ENCODE results near the gene MAP3K7. TPM values are rescaled to one million over a fixed set of nuclear protein-coding genes. Genes with fewer than 3 reads are reported as not detected.

Gene MAP3K7
- total and polyA plus RNA-seq, 10 donors, result 15.6 to 56.9 (median 39.8) TPM

DNA sequence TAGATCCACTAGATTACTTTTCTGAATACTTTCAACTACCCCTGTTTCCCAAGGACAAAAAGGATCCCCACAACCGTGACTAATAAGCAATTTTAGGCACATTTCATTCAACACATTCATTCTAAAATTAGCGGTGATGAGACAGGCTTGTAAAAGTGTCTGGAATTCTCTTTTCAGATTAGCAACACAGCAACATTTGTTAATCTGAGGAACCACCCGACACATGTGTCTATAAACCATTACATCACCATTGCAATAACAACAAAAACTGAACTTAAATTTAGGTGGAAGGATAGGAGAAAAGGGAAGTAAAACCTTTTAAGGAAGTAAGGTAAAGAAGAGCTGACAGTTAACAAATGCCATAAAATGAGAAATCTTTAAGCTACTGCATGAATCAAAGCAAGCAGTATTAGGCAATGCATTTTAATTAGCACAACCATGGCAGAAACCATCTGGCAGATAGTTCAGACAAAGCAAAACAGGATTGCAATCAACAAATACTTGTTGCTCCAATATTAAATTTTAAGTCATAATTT is 49.1 kb downstream of the MAP3K7 start:
- Histone ChIP-seq H3K9me3 (no peaks in the 10 kb centered on the region), H3K4me3 (no peak overlapping the region), H3K4me1 (peaks cover 0 to 23% (median 13%) of the 10 kb centered on the region in 6 donors), H3K36me3 (peaks cover 0 to 63% (median 36%) of the 10 kb centered on the region in 6 donors), H3K27ac (peak overlapping the region in 5 of 8 donors; percentile 0 to 58 (median 37)), H3K27me3 (replicated peaks in 1 of 7) (no peaks in the 10 kb centered on the region)
- intact Hi-C loops (cut with DNase I; ENCODE audit: low total_unique reads), result no loop called here
- TF ChIP-seq POLR2AphosphoS5 (IDR thresholded peaks at IDR 0.05), result no peak
- TF ChIP-seq POLR2A (IDR thresholded peaks at IDR 0.05), result no peak
- TF ChIP-seq, protein P1, sequence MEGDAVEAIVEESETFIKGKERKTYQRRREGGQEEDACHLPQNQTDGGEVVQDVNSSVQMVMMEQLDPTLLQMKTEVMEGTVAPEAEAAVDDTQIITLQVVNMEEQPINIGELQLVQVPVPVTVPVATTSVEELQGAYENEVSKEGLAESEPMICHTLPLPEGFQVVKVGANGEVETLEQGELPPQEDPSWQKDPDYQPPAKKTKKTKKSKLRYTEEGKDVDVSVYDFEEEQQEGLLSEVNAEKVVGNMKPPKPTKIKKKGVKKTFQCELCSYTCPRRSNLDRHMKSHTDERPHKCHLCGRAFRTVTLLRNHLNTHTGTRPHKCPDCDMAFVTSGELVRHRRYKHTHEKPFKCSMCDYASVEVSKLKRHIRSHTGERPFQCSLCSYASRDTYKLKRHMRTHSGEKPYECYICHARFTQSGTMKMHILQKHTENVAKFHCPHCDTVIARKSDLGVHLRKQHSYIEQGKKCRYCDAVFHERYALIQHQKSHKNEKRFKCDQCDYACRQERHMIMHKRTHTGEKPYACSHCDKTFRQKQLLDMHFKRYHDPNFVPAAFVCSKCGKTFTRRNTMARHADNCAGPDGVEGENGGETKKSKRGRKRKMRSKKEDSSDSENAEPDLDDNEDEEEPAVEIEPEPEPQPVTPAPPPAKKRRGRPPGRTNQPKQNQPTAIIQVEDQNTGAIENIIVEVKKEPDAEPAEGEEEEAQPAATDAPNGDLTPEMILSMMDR (IDR thresholded peaks at IDR 0.05 in 8 of 11, conservative IDR thresholded peaks at IDR 0.05 in 3 of 11), result no peak
- DNase-seq, result no peak
- WGBS, 5 donors, result 49 to 71% (median 55%) methylated on average over 3 of the region's 3 CpGs

DNA sequence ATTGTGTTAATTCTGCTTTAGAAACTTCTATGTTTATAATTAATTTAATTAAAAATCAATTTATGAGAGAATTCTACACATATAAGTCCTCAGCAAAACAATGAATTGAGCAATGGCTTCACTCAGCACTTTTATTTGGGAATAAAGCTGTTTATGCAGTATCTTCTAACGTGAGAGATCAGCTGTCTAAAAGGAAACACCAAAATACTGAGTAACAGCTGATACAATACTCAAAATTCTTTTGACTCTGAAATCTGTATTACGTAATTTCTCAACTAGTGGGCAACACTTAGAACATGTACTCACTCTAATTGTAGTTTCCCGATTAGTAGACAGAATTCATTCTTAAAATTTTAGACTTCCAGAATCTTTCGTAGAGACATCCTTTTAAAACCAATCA is 49.8 kb downstream of the MAP3K7 start:
- H3K27ac ChIP-seq, result peak overlapping the region in 3 of 8 donors; percentile 37 to 58 (median 47)
- WGBS, 5 donors, result 72 to 80% (median 78%) methylated on average over 4 of the region's 4 CpGs
- no peak for DNase-seq

DNA sequence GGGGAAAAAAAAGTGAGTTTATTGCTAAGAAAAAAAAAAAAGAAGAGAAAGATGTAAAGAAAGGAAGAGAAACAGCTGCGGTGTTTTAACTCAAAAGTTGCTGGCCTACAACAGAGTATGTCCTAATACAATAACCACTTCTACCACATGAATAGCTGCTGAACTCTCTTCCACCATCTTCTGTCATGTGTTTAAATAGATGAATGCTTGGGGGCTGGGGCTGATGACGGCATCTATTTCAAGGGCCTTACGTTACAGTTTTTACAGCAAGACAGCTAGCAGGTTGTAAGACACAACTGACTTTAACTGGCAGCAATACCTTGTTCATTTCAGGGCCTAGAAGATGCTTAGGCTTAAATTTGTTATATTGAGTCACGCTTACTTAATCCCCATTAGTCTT is 50.4 kb downstream of the MAP3K7 start:
- intact Hi-C loops (cut with DNase I; ENCODE audit: low total_unique reads), result no loop called here
- Histone ChIP-seq H3K9me3 (no peaks in the 10 kb centered on the region), H3K27ac (no peak overlapping the region), H3K4me1 (peaks cover 0 to 23% (median 13%) of the 10 kb centered on the region in 6 donors), H3K27me3 (replicated peaks in 1 of 7) (no peaks in the 10 kb centered on the region), H3K36me3 (peaks cover 0 to 63% (median 35%) of the 10 kb centered on the region in 6 donors), H3K4me3 (no peak overlapping the region)
- no peak for DNase-seq
- 93 to 95% (median 95%) methylated on average over 4 of the region's 4 CpGs for WGBS, 5 donors
- TF ChIP-seq POLR2A (IDR thresholded peaks at IDR 0.05), result no peak
- TF ChIP-seq POLR2AphosphoS5 (IDR thresholded peaks at IDR 0.05), result no peak
- TF ChIP-seq, protein P1 (IDR thresholded peaks at IDR 0.05 in 8 of 11, conservative IDR thresholded peaks at IDR 0.05 in 3 of 11), result no peak

More for the DNA sequence above, 49.8 kb downstream of the MAP3K7 start:
- H3K4me3 ChIP-seq, result no peak overlapping the region
- peaks cover 0 to 23% (median 13%) of the 10 kb centered on the region in 6 donors for H3K4me1 ChIP-seq
- no peak for TF ChIP-seq POLR2AphosphoS5 (IDR thresholded peaks at IDR 0.05)
- TF ChIP-seq, protein P1 (IDR thresholded peaks at IDR 0.05 in 8 of 11, conservative IDR thresholded peaks at IDR 0.05 in 3 of 11), result no peak
- no peak for TF ChIP-seq POLR2A (IDR thresholded peaks at IDR 0.05)
- no peaks in the 10 kb centered on the region for H3K27me3 ChIP-seq (replicated peaks in 1 of 7)
- H3K9me3 ChIP-seq, result no peaks in the 10 kb centered on the region
- intact Hi-C loops (cut with DNase I; ENCODE audit: low total_unique reads), result no loop called here
- H3K36me3 ChIP-seq, result peaks cover 0 to 63% (median 35%) of the 10 kb centered on the region in 6 donors

DNA sequence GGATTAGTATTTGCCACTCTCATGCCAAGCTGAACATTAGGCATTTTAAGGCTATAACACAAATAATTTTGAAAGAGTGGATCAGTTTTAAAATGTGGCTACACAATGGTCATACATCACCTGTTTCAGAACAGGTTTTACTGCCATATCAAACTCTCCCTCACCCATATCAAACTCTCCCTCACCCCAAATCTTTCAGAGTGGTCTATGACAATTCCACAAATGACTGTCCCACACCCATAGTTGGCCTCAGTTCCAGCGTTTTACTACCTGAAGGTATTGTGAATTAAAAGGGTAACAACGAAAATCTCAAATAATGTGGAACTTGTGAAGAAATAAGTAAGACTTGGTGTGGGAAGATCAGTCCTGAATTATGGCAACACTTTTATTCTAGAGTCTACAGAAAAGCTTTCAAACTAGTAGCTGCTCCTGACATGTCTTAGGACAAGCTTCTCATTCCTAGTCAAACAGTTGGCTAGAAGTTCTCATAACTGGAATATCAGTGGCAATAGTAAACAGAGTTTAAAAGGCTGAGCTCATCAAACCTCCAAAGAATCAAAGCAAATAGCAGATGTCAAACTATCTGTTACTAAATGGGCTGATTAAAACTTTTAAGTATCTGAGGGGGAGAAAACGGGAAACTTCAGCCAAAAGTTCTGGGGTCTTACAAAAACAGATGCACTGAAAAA is 52.4 kb downstream of the MAP3K7 start:
- no peaks in the 10 kb centered on the region for H3K27me3 ChIP-seq (replicated peaks in 1 of 7)
- H3K4me1 ChIP-seq, result peaks cover 0 to 23% (median 13%) of the 10 kb centered on the region in 6 donors
- TF ChIP-seq, protein P1 (IDR thresholded peaks at IDR 0.05 in 8 of 11, conservative IDR thresholded peaks at IDR 0.05 in 3 of 11), result no peak
- no peak for TF ChIP-seq POLR2AphosphoS5 (IDR thresholded peaks at IDR 0.05)
- no peak for TF ChIP-seq POLR2A (IDR thresholded peaks at IDR 0.05)
- H3K4me3 ChIP-seq, result no peak overlapping the region
- WGBS, 5 donors, result 89 to 94% (median 93%) methylated on average over 3 of the region's 3 CpGs
- peaks cover 0 to 75% (median 34%) of the 10 kb centered on the region in 6 donors for H3K36me3 ChIP-seq
- H3K9me3 ChIP-seq, result no peaks in the 10 kb centered on the region
- intact Hi-C loops (cut with DNase I; ENCODE audit: low total_unique reads), result no loop called here
- no peak overlapping the region for H3K27ac ChIP-seq
- DNase-seq, result no peak
